ENCODE results near the gene LAMA3. TPM values are rescaled to one million over a fixed set of nuclear protein-coding genes. Genes with fewer than 3 reads are reported as not detected.

Gene LAMA3
- total RNA-seq, 6 experiments from 2014 or later: 1.3 to 5.0 (median 3.0) TPM

DNA sequence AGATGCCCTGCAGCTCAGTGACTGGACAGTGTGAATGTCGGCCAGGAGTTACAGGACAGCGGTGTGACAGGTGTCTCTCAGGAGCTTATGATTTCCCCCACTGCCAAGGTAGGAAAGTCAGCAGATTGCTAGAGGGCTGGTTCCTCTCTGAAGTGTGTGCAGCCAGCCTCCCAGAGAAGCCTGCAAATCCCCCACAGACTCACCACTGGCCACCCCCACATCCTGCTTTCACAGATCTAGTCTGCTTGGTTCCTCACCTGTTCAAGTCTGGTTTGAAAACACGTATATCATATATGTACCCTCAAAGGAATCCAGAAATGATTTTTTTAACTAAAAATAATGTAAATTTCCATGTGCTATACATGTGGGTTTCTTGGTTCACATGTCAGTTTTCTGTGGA lies 121.1 kb downstream of the LAMA3 start:
- no peak for DNase-seq
- intact Hi-C loops (cut with DNase I): no loop called here

DNA sequence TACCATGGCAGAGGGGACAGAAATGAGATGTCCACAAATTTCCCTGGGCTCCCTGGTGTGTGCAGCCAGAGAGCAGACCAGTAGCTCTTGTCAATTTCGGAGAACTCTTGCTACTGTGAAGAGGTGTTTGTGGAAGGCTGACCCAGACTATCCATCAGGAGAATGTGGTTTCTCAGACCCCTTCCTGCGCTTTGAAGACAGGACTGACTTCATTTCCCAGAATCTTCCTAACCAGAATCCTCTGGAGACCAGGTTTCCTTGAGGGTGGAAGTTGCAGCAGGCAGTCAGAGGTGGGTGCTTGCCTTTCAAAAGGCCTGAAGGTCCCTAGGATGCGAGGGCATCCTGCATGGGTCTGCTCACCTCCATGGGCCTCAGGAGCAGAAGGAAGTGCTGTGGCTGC lies 121.9 kb downstream of the LAMA3 start:
- Histone ChIP-seq H3K4me1 (no peaks in the 10 kb centered on the region), H3K36me3 (no peaks in the 10 kb centered on the region), H3K27me3 (no peaks in the 10 kb centered on the region), H3K27ac (no peak overlapping the region), H3K9me3 (no peaks in the 10 kb centered on the region), H3K4me3 (no peak overlapping the region)
- intact Hi-C loops (cut with DNase I): no loop called here
- WGBS (ENCODE audit: insufficient coverage, low coverage, low lambda C conversion rate, missing lambda C conversion rate): 94% methylated on average over 2 of the region's 3 CpGs
- no peak for DNase-seq
- TF ChIP-seq, protein P1, sequence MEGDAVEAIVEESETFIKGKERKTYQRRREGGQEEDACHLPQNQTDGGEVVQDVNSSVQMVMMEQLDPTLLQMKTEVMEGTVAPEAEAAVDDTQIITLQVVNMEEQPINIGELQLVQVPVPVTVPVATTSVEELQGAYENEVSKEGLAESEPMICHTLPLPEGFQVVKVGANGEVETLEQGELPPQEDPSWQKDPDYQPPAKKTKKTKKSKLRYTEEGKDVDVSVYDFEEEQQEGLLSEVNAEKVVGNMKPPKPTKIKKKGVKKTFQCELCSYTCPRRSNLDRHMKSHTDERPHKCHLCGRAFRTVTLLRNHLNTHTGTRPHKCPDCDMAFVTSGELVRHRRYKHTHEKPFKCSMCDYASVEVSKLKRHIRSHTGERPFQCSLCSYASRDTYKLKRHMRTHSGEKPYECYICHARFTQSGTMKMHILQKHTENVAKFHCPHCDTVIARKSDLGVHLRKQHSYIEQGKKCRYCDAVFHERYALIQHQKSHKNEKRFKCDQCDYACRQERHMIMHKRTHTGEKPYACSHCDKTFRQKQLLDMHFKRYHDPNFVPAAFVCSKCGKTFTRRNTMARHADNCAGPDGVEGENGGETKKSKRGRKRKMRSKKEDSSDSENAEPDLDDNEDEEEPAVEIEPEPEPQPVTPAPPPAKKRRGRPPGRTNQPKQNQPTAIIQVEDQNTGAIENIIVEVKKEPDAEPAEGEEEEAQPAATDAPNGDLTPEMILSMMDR (IDR thresholded peaks at IDR 0.05): no peak
- TF ChIP-seq POLR2A (IDR thresholded peaks at IDR 0.05): no peak
- ATAC-seq: no peak

More for the DNA sequence above, 121.1 kb downstream of the LAMA3 start:
- TF ChIP-seq, protein P1 (IDR thresholded peaks at IDR 0.05): no peak
- no peak for TF ChIP-seq POLR2A (IDR thresholded peaks at IDR 0.05)
- no peaks in the 10 kb centered on the region for H3K27me3 ChIP-seq
- no peak for ATAC-seq
- H3K36me3 ChIP-seq: no peaks in the 10 kb centered on the region
- WGBS (ENCODE audit: insufficient coverage, low coverage, low lambda C conversion rate, missing lambda C conversion rate): 82% methylated on average over 1 of the region's 3 CpGs
- H3K9me3 ChIP-seq: no peaks in the 10 kb centered on the region
- no peaks in the 10 kb centered on the region for H3K4me1 ChIP-seq
- no peak overlapping the region for H3K4me3 ChIP-seq
- no peak overlapping the region for H3K27ac ChIP-seq

DNA sequence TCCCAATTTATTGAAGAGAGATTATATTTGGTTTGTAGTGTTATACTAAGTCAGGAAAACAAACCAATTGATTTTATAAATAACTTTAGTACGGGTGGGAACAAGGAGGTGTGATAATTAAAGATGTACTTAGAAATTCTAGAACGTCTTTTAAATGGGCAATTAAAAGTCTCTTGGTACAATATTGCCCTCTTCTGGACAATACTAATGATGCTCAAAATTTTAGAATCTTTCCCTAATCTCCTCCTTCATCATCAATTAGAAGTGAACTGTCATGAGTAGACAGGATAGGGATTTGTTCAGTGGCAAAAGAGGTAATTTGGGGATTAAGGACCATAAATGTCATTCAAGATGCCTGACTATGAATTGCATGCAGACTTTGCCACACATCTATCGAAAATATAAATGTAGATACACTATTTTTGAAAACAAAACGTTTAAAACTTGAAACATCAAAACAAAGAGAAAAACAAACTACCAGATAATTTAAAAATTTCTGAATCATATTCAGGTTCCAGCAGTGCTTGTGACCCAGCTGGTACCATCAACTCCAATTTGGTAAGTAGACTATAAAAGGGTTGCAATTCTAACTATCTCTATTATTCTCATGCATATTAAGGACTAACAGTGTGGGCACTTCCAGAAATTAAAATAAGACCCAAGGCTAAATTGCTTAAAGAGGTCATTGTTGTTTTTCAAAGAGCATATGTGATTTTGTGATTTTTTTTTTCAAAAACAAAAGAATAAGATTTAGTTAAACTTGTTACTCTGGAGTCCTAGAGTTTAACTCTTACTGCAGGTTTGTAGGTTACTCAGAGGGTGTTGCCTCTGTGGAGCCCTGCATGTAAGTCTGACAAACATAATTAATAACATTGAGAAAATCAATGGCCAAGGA lies 123.5 kb downstream of the LAMA3 start:
- H3K27me3 ChIP-seq: no peaks in the 10 kb centered on the region
- ATAC-seq (peak; percentile 50 to 70 (median 58)), DNase-seq (no peak)
- H3K9me3 ChIP-seq: no peaks in the 10 kb centered on the region
- WGBS (ENCODE audit: insufficient coverage, low coverage, low lambda C conversion rate, missing lambda C conversion rate): 30% methylated on average over 4 of the region's 4 CpGs
- intact Hi-C loops (cut with DNase I): no loop called here
- no peaks in the 10 kb centered on the region for H3K36me3 ChIP-seq
- TF ChIP-seq, protein P1 (IDR thresholded peaks at IDR 0.05): peak; percentile 38 to 66 (median 56)
- TF ChIP-seq POLR2A (IDR thresholded peaks at IDR 0.05): no peak
- no peaks in the 10 kb centered on the region for H3K4me1 ChIP-seq
- H3K4me3 ChIP-seq: no peak overlapping the region
- H3K27ac ChIP-seq: no peak overlapping the region

DNA sequence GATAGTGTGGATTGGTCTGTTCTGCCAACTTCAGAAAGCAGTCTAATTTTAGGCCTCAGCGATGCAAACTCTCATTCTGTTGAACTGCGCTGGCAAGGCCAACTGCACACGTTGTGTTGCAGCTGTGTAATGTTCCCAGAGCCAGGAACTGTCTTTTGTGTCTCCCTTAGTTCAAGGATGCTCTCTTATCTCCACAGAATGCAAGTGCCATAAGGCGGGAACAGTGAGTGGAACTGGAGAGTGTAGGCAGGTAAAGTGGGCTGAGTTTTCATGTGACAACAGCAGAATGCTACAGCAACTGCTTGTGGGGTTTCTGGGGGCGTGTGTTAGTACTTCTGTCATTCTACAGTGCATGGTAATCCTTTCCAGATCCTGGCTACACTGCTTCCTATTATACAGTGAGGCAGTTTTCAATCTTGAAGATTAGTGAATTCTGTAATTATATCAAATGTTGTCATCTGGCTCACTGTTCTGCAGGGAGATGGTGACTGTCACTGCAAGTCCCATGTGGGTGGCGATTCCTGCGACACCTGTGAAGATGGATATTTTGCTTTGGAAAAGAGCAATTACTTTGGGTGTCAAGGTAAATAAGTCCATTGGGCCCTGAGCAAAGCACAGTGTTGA lies 125.8 kb downstream of the LAMA3 start:
- ATAC-seq (no peak), DNase-seq (no peak)
- Histone ChIP-seq H3K36me3 (no peaks in the 10 kb centered on the region), H3K27me3 (no peaks in the 10 kb centered on the region), H3K4me3 (no peak overlapping the region), H3K9me3 (no peaks in the 10 kb centered on the region), H3K27ac (no peak overlapping the region), H3K4me1 (no peaks in the 10 kb centered on the region)
- WGBS (ENCODE audit: insufficient coverage, low coverage, low lambda C conversion rate, missing lambda C conversion rate): 80% methylated on average over 6 of the region's 7 CpGs
- TF ChIP-seq POLR2A (IDR thresholded peaks at IDR 0.05): no peak
- TF ChIP-seq, protein P1 (IDR thresholded peaks at IDR 0.05): no peak
- intact Hi-C loops (cut with DNase I): no loop called here

Data from right lobe of liver (tissue), 6 donors.